GM21737 (cell line): ENCODE measurements around the gene ITIH2.
"Not testable (repeated sequence)": the region's sequence is repeated elsewhere in the genome, so short reads cannot be mapped to it uniquely, and the experiment has no call there.

Source experiments
- ATAC-seq: cut with Tn5 transposase; IDR thresholded peaks from one replicate; pipeline ENCODE4 v1.9.1; 2021; ENCODE audit warnings: mild to moderate bottlenecking, moderate library complexity; ENCODE audit not compliant: unreplicated experiment

The ITIH2 gene

GRCh38 chr10:7703140-7703539 lies at the start of gene ITIH2:
TSS of gene ITIH2 (plus strand) at chr10:7703316. CDS start at chr10:7703435, 119 bp downstream.
- no peak for ATAC-seq

GRCh38 chr10:7657079-7657478 lies 46.0 kb upstream of the ITIH2 start:
- not testable (repeated sequence) for ATAC-seq

- ATAC-seq: no peak
Observed at GRCh38 chr10:7657552-7657951, 45.6 kb upstream of the ITIH2 start.

GRCh38 chr10:7659560-7659959 lies 43.6 kb upstream of the ITIH2 start:
- no peak for ATAC-seq

GRCh38 chr10:7662522-7662921 lies 40.6 kb upstream of the ITIH2 start:
- ATAC-seq: no peak

- ATAC-seq: no peak
Observed at GRCh38 chr10:7664707-7665106, 38.4 kb upstream of the ITIH2 start.

- ATAC-seq: no peak
Observed at GRCh38 chr10:7665767-7666166, 37.3 kb upstream of the ITIH2 start.

GRCh38 chr10:7666253-7667023 lies 36.7 kb upstream of the ITIH2 start, which contains the start of gene ITIH5:
TSS of gene ITIH5 (minus strand) at chr10:7666966. CDS start at chr10:7666892, 74 bp downstream.
- ATAC-seq: no peak

GRCh38 chr10:7667262-7668141 lies 35.6 kb upstream of the ITIH2 start:
- ATAC-seq: no peak

GRCh38 chr10:7670157-7670556 lies 33.0 kb upstream of the ITIH2 start:
- no peak for ATAC-seq

GRCh38 chr10:7672341-7673134 lies 30.6 kb upstream of the ITIH2 start:
- no peak for ATAC-seq

GRCh38 chr10:7679256-7679655 lies 23.9 kb upstream of the ITIH2 start:
- ATAC-seq: no peak

GRCh38 chr10:7680078-7680477 lies 23.0 kb upstream of the ITIH2 start:
- not testable (repeated sequence) for ATAC-seq

GRCh38 chr10:7686351-7687171 lies 16.6 kb upstream of the ITIH2 start:
- no peak for ATAC-seq

- peak; percentile 96 for ATAC-seq
Observed at GRCh38 chr10:7687228-7687907, 15.7 kb upstream of the ITIH2 start.

GRCh38 chr10:7689591-7689990 lies 13.5 kb upstream of the ITIH2 start:
- ATAC-seq: no peak

GRCh38 chr10:7690885-7691597 lies 12.1 kb upstream of the ITIH2 start:
- ATAC-seq: not testable (repeated sequence)

- ATAC-seq: not testable (repeated sequence)
Observed at GRCh38 chr10:7692368-7692767, 10.7 kb upstream of the ITIH2 start.

GRCh38 chr10:7693194-7693593 lies 9.9 kb upstream of the ITIH2 start:
- ATAC-seq: not testable (repeated sequence)
